Activated B cell treated with CpG ODN at 0.5 μM for 24 hours (primary cell): ENCODE results near the gene ANO6. TPM values are rescaled to one million over a fixed set of nuclear protein-coding genes. Genes with fewer than 3 reads are reported as not detected.

ENCODE experiments used
- ATAC-seq: fragments of 200-7000 bp; cut with Tn5 transposase; one replicate; pipeline ENCODE4 v1.10.0; 2021; ENCODE audit warnings: low read depth, mild to moderate bottlenecking, moderate library complexity
- CTCF ChIA-PET: fragments of 350-600 bp; sonication (Branson Sonifier 250); formaldehyde crosslinking; loops from one replicate; lab custom pipeline; 2021; ENCODE audit warnings: antibody characterized with exemption; lab: Charles Lee
- POLR2A ChIA-PET: fragments of 350-600 bp; sonication (Branson Sonifier 250); formaldehyde crosslinking; loops from one replicate; lab custom pipeline; 2021; ENCODE audit warnings: antibody characterized with exemption; lab: Charles Lee
- DNase-seq: peaks from one replicate; pipeline ENCODE4 v3.0.0; 2022
- H3K27ac Mint-ChIP-seq: one replicate; pipeline ENCODE4 v1.8.0; 2020; ENCODE audit warnings: mixed read lengths
- H3K27me3 Mint-ChIP-seq: one replicate; pipeline ENCODE4 v1.8.0; 2021; ENCODE audit warnings: mixed read lengths
- H3K36me3 Mint-ChIP-seq: one replicate; pipeline ENCODE4 v1.8.0; 2021; ENCODE audit warnings: low read depth, mixed read lengths
- H3K4me1 Mint-ChIP-seq: one replicate; pipeline ENCODE4 v1.8.0; 2021; ENCODE audit warnings: mixed read lengths
- H3K4me3 Mint-ChIP-seq: one replicate; pipeline ENCODE4 v1.8.0; 2020; ENCODE audit warnings: mild to moderate bottlenecking, mixed read lengths
- H3K9me3 Mint-ChIP-seq: one replicate; pipeline ENCODE4 v1.8.0; 2020; ENCODE audit warnings: mixed read lengths
- intact Hi-C: fragments of 100-400 bp; cut with micrococcal nuclease; formaldehyde crosslinking; loops from one replicate; pipeline ENCODE4 v1.15.1; 2024
- total RNA-seq: library from RNA; stranded (reverse); gene quantifications from 2 replicates; pipeline ENCODE4 v1.2.3, GENCODE V29; 2022
- TF ChIP-seq, protein P1 (sequence below): fragments of 200-600 bp; IDR thresholded peaks from one replicate; pipeline ENCODE4 v1.8.0; 2022; ENCODE audit warnings: antibody characterized with exemption, mild to moderate bottlenecking

ANO6 gene
- total RNA-seq, 1 donor from 2014 or later, result 16.3 TPM

- Mint-ChIP-seq H3K27ac (no peak overlapping the region), H3K27me3 (no peaks in the 10 kb centered on the region), H3K4me1 (peaks cover 14% of the 10 kb centered on the region), H3K4me3 (no peak overlapping the region), H3K36me3 (no peaks in the 10 kb centered on the region), H3K9me3 (no peaks in the 10 kb centered on the region)
- CTCF ChIA-PET, result no interaction called here
- DNase-seq, result no peak
- intact Hi-C loops, result no loop called here
- no peak for ATAC-seq
- POLR2A ChIA-PET, result no interaction called here
- TF ChIP-seq, protein P1, sequence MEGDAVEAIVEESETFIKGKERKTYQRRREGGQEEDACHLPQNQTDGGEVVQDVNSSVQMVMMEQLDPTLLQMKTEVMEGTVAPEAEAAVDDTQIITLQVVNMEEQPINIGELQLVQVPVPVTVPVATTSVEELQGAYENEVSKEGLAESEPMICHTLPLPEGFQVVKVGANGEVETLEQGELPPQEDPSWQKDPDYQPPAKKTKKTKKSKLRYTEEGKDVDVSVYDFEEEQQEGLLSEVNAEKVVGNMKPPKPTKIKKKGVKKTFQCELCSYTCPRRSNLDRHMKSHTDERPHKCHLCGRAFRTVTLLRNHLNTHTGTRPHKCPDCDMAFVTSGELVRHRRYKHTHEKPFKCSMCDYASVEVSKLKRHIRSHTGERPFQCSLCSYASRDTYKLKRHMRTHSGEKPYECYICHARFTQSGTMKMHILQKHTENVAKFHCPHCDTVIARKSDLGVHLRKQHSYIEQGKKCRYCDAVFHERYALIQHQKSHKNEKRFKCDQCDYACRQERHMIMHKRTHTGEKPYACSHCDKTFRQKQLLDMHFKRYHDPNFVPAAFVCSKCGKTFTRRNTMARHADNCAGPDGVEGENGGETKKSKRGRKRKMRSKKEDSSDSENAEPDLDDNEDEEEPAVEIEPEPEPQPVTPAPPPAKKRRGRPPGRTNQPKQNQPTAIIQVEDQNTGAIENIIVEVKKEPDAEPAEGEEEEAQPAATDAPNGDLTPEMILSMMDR, result no peak
Measured at GRCh38 chr12:45242180-45242579, 26.3 kb downstream of the ANO6 start.

DNA sequence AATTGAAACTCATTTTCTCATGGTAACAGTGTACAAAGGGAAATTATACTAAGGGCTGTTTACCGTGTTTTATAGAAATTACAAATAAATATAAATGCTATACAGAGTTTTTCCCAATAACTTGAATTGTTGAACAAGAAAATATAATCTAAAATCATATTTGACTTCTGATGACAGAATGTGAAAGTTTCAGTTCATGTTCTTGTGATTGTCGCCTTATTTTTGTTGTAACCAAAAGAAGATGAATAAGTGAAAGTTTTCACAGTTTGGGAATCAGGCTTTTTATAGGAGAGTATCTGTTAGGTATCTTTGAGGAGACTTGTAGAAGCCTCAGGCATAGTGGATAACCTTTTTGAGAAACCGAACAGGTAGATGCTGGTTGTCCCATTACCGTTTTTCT, 28.1 kb downstream of the ANO6 start:
- POLR2A ChIA-PET, result no interaction called here

GRCh38 chr12:45244561-45245343, 28.9 kb downstream of the ANO6 start:
- H3K4me3 Mint-ChIP-seq, result peak overlapping the region; percentile 59
- no peaks in the 10 kb centered on the region for H3K27me3 Mint-ChIP-seq
- ChIA-PET POLR2A (no interaction called here), CTCF (no interaction called here)
- peak; percentile 56 for ATAC-seq
- no peak overlapping the region for H3K27ac Mint-ChIP-seq
- TF ChIP-seq, protein P1, result no peak
- intact Hi-C loops, result no loop called here
- H3K9me3 Mint-ChIP-seq, result no peaks in the 10 kb centered on the region
- no peak for DNase-seq
- peaks cover 3% of the 10 kb centered on the region for H3K36me3 Mint-ChIP-seq
- peaks cover 14% of the 10 kb centered on the region for H3K4me1 Mint-ChIP-seq

More for the DNA sequence above, 28.1 kb downstream of the ANO6 start:
- Mint-ChIP-seq H3K4me3 (peak overlapping the region; percentile 59), H3K27me3 (no peaks in the 10 kb centered on the region), H3K4me1 (peaks cover 14% of the 10 kb centered on the region), H3K27ac (no peak overlapping the region), H3K36me3 (peaks cover 3% of the 10 kb centered on the region), H3K9me3 (no peaks in the 10 kb centered on the region)
- intact Hi-C loops, result no loop called here
- CTCF ChIA-PET, result no interaction called here
- DNase-seq (no peak), ATAC-seq (no peak)
- TF ChIP-seq, protein P1, result no peak

- TF ChIP-seq, protein P1, result no peak
- DNase-seq (no peak), ATAC-seq (no peak)
- Mint-ChIP-seq H3K36me3 (peaks cover 3% of the 10 kb centered on the region), H3K27me3 (no peaks in the 10 kb centered on the region), H3K27ac (no peak overlapping the region), H3K4me1 (peaks cover 14% of the 10 kb centered on the region), H3K9me3 (no peaks in the 10 kb centered on the region), H3K4me3 (no peak overlapping the region)
- POLR2A ChIA-PET, result interaction anchor here (0.7 kb wide), 1 partner anchor 32 kb away, joined by 4 read pairs; no protein-coding TSS in a partner anchor
- CTCF ChIA-PET, result no interaction called here
- intact Hi-C loops, result no loop called here
Measured at GRCh38 chr12:45246236-45246635, 30.3 kb downstream of the ANO6 start.

GRCh38 chr12:45247589-45247988, 31.7 kb downstream of the ANO6 start:
- intact Hi-C loops, result no loop called here
- Mint-ChIP-seq H3K27ac (no peak overlapping the region), H3K36me3 (peaks cover 3% of the 10 kb centered on the region), H3K9me3 (no peaks in the 10 kb centered on the region), H3K27me3 (no peaks in the 10 kb centered on the region), H3K4me3 (no peak overlapping the region), H3K4me1 (peaks cover 14% of the 10 kb centered on the region)
- ChIA-PET CTCF (no interaction called here), POLR2A (no interaction called here)
- no peak for DNase-seq
- no peak for ATAC-seq
- TF ChIP-seq, protein P1, result no peak
